Lower leg skin (tissue), 4 donors: ENCODE measurements around the gene DOCK1. TPM values are rescaled to one million over a fixed set of nuclear protein-coding genes. Genes with fewer than 3 reads are reported as not detected.

Experiments used
- DNase-seq, 2 donors: peaks; one replicate each; pipeline ENCODE4 v3.0.0-alpha.2; 2019; ENCODE audit warnings: low spot score in 2 of 2
- H3K4me3 ChIP-seq: fragments of 200-600 bp; sonication (generic); 2 replicates; pipeline ENCODE4 v1.5.1; 2017; ENCODE audit warnings: mild to moderate bottlenecking, low read depth; ENCODE audit not compliant: poor library complexity, severe bottlenecking
- POLR2A ChIP-seq, 2 donors: fragments of 450-650 bp; IDR thresholded peaks; one replicate each; pipeline ENCODE4 v1.6.1; 2016 to 2017; ENCODE audit warnings: antibody characterized with exemption in 2 of 2, mild to moderate bottlenecking in 1 of 2, moderate library complexity in 1 of 2
- WGBS, 2 donors: methylation state at CpG; one replicate each; pipeline ENCODE4 v1.1.5; 2018; 5-methylcytosine and 5-hydroxymethylcytosine counted together
- intact Hi-C: fragments of 100-400 bp; cut with DNase I; formaldehyde crosslinking; loops from one replicate; pipeline ENCODE4 v1.15.0; 2023; ENCODE audit warnings: low total_unique reads
- total RNA-seq, 4 donors: library from RNA; depleted of rRNA; stranded (reverse); fragments of >200 nt; gene quantifications; one replicate each; pipeline ENCODE4 v1.1.0, GENCODE V29; 2016
- TF ChIP-seq, protein P1 (sequence below), 3 donors: fragments of 450-650 bp; IDR thresholded peaks; one replicate each; pipeline ENCODE4 v1.5.1; 2016; ENCODE audit warnings: antibody characterized with exemption in 3 of 3, mild to moderate bottlenecking in 3 of 3, moderate library complexity in 2 of 3

The DOCK1 gene
- total RNA-seq, 4 donors from 2014 or later, result 76.6 to 108 (median 83.4) TPM

DNA sequence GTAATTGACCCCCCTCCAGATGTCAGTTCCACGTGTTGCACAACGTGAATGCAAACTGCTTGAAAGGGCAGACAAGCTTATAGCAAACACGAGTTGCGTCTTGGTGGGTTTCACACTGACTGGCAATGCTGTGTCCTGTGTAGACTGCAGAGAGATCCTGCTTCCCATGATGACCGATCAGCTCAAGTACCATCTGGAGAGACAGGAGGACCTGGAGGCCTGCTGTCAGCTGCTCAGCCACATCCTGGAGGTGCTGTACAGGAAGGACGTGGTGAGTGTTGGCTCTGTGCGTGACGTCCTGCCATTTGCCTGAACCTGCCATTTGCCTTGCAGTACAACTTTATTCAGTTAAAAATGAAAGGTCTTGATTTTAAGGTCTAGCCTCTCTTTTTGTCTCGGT is 220.1 kb downstream of the DOCK1 start:
- TF ChIP-seq, protein P1, sequence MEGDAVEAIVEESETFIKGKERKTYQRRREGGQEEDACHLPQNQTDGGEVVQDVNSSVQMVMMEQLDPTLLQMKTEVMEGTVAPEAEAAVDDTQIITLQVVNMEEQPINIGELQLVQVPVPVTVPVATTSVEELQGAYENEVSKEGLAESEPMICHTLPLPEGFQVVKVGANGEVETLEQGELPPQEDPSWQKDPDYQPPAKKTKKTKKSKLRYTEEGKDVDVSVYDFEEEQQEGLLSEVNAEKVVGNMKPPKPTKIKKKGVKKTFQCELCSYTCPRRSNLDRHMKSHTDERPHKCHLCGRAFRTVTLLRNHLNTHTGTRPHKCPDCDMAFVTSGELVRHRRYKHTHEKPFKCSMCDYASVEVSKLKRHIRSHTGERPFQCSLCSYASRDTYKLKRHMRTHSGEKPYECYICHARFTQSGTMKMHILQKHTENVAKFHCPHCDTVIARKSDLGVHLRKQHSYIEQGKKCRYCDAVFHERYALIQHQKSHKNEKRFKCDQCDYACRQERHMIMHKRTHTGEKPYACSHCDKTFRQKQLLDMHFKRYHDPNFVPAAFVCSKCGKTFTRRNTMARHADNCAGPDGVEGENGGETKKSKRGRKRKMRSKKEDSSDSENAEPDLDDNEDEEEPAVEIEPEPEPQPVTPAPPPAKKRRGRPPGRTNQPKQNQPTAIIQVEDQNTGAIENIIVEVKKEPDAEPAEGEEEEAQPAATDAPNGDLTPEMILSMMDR (IDR thresholded peaks at IDR 0.05), result no peak
- no peak for TF ChIP-seq POLR2A (IDR thresholded peaks at IDR 0.05)
- no peak overlapping the region for H3K4me3 ChIP-seq
- intact Hi-C loops, result no loop called here
- WGBS, 2 donors, result 78 to 87% methylated on average over 7 to 9 of the region's 9 CpGs
- DNase-seq, result no peak

- 96 to 98% methylated on average over 1 of the region's 1 CpG for WGBS, 2 donors
- no peak for TF ChIP-seq POLR2A (IDR thresholded peaks at IDR 0.05)
- TF ChIP-seq, protein P1 (IDR thresholded peaks at IDR 0.05), result no peak
- H3K4me3 ChIP-seq, result no peak overlapping the region
- DNase-seq, result no peak
- intact Hi-C loops, result no loop called here
Observed at GRCh38 chr10:127127822-127128221, 222.6 kb downstream of the DOCK1 start.

- no peak for TF ChIP-seq POLR2A (IDR thresholded peaks at IDR 0.05)
- TF ChIP-seq, protein P1 (IDR thresholded peaks at IDR 0.05), result no peak
- no peak for DNase-seq
- no peak overlapping the region for H3K4me3 ChIP-seq
- intact Hi-C loops, result no loop called here
- 85 to 98% methylated on average over 5 of the region's 5 CpGs for WGBS, 2 donors
Observed at GRCh38 chr10:127129104-127129503, 223.9 kb downstream of the DOCK1 start.

GRCh38 chr10:127132451-127132850 is 227.2 kb downstream of the DOCK1 start:
- H3K4me3 ChIP-seq, result no peak overlapping the region
- 93 to 97% methylated on average over 7 of the region's 7 CpGs for WGBS, 2 donors
- intact Hi-C loops, result no loop called here
- no peak for DNase-seq
- TF ChIP-seq POLR2A (IDR thresholded peaks at IDR 0.05), result no peak
- TF ChIP-seq, protein P1 (IDR thresholded peaks at IDR 0.05), result no peak

- no peak overlapping the region for H3K4me3 ChIP-seq
- no peak for DNase-seq
- WGBS, 2 donors, result 90 to 95% methylated on average over 1 of the region's 1 CpG
- intact Hi-C loops, result no loop called here
- no peak for TF ChIP-seq POLR2A (IDR thresholded peaks at IDR 0.05)
- TF ChIP-seq, protein P1 (IDR thresholded peaks at IDR 0.05), result no peak
Observed at GRCh38 chr10:127133225-127133624, 228.0 kb downstream of the DOCK1 start.
